GM23248 (cell line): ENCODE results near the gene ADAMTS9.

Experiments
- EZH2 ChIP-seq: fragments of 200-600 bp; sonication (generic); IDR thresholded peaks from 2 replicates; pipeline ENCODE4 v1.6.1; 2018; ENCODE audit warnings: antibody characterized with exemption, mild to moderate bottlenecking; ENCODE audit not compliant: insufficient read depth, poor library complexity, severe bottlenecking
- EZH2phosphoT487 ChIP-seq: fragments of 200-600 bp; sonication (generic); IDR thresholded peaks from 2 replicates; pipeline ENCODE4 v1.6.1; 2018; ENCODE audit warnings: antibody characterized with exemption, moderate library complexity, mild to moderate bottlenecking, low read depth; ENCODE audit not compliant: insufficient read depth

GRCh38 chr3:64684715-64685261 is 3.0 kb downstream of the ADAMTS9 start:
- TF ChIP-seq EZH2 = no peak
- TF ChIP-seq EZH2phosphoT487 = no peak
